ENCODE results near the gene PIGBOS1.
"Not testable (repeated sequence)": the region's sequence is repeated elsewhere in the genome, so short reads cannot be mapped to it uniquely, and the experiment has no call there.

DNA sequence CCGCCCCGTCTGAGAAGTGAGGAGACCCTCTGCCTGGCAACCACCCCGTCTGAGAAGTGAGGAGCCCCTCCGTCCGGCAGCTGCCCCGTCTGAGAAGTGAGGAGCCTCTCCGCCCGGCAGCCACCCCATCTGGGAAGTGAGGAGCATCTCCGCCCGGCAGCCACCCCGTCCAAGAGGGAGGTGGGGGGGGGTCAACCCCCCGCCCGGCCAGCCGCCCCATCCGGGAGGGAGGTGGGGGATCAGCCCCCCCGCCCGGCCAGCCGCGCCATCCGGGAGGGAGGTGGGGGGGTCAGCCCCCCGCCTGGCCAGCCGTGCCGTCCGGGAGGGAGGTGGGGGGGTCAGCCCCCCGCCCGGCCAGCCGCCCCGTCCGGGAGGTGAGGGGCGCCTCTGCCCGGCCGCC, 16.1 kb downstream of the PIGBOS1 start:
- TF ChIP-seq, protein P1, sequence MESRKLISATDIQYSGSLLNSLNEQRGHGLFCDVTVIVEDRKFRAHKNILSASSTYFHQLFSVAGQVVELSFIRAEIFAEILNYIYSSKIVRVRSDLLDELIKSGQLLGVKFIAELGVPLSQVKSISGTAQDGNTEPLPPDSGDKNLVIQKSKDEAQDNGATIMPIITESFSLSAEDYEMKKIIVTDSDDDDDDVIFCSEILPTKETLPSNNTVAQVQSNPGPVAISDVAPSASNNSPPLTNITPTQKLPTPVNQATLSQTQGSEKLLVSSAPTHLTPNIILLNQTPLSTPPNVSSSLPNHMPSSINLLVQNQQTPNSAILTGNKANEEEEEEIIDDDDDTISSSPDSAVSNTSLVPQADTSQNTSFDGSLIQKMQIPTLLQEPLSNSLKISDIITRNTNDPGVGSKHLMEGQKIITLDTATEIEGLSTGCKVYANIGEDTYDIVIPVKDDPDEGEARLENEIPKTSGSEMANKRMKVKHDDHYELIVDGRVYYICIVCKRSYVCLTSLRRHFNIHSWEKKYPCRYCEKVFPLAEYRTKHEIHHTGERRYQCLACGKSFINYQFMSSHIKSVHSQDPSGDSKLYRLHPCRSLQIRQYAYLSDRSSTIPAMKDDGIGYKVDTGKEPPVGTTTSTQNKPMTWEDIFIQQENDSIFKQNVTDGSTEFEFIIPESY (IDR thresholded peaks at IDR 0.05), result not testable (repeated sequence)
- TF ChIP-seq, protein P2, sequence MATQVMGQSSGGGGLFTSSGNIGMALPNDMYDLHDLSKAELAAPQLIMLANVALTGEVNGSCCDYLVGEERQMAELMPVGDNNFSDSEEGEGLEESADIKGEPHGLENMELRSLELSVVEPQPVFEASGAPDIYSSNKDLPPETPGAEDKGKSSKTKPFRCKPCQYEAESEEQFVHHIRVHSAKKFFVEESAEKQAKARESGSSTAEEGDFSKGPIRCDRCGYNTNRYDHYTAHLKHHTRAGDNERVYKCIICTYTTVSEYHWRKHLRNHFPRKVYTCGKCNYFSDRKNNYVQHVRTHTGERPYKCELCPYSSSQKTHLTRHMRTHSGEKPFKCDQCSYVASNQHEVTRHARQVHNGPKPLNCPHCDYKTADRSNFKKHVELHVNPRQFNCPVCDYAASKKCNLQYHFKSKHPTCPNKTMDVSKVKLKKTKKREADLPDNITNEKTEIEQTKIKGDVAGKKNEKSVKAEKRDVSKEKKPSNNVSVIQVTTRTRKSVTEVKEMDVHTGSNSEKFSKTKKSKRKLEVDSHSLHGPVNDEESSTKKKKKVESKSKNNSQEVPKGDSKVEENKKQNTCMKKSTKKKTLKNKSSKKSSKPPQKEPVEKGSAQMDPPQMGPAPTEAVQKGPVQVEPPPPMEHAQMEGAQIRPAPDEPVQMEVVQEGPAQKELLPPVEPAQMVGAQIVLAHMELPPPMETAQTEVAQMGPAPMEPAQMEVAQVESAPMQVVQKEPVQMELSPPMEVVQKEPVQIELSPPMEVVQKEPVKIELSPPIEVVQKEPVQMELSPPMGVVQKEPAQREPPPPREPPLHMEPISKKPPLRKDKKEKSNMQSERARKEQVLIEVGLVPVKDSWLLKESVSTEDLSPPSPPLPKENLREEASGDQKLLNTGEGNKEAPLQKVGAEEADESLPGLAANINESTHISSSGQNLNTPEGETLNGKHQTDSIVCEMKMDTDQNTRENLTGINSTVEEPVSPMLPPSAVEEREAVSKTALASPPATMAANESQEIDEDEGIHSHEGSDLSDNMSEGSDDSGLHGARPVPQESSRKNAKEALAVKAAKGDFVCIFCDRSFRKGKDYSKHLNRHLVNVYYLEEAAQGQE (IDR thresholded peaks at IDR 0.05), result not testable (repeated sequence)
